Thoracic aorta (tissue), 2 donors: ENCODE results near the gene TAS2R60. TPM values are rescaled to one million over a fixed set of nuclear protein-coding genes. Genes with fewer than 3 reads are reported as not detected.
"Not testable (repeated sequence)": the region's sequence is repeated elsewhere in the genome, so short reads cannot be mapped to it uniquely, and the experiment has no call there.

Experiments used
- ATAC-seq: fragments of 150-250 bp; one replicate; pipeline ENCODE4 v1.8.0; 2017; ENCODE audit warnings: low read depth; ENCODE audit not compliant: insufficient number of reproducible peaks, low FRiP score
- DNase-seq: peaks from one replicate; pipeline ENCODE4 v3.0.0-alpha.2; 2020; ENCODE audit warnings: low spot score
- H3K27ac ChIP-seq, 2 donors: fragments of 200-600 bp; sonication (generic); 1 replicate in 1 of 2; 2 replicates in 1 of 2; pipeline ENCODE4 v1.5.1; 2016; ENCODE audit warnings: mild to moderate bottlenecking in 2 of 2, moderate library complexity in 2 of 2
- H3K27me3 ChIP-seq: fragments of 200-600 bp; sonication (generic); replicated peaks from 2 replicates; pipeline ENCODE4 v1.6.0; 2016; ENCODE audit warnings: mild to moderate bottlenecking; ENCODE audit not compliant: insufficient read depth
- H3K36me3 ChIP-seq: fragments of 200-600 bp; sonication (generic); one replicate; pipeline ENCODE4 v1.5.1; 2016
- H3K4me1 ChIP-seq, 2 donors: fragments of 200-600 bp; sonication (generic); 1 replicate in 1 of 2; 2 replicates in 1 of 2; pipeline versions ENCODE4 v1.5.1 to v1.6.0; 2016; ENCODE audit warnings: low read depth in 2 of 2, mild to moderate bottlenecking in 1 of 2; ENCODE audit not compliant: control insufficient read depth in 1 of 2
- H3K4me3 ChIP-seq: fragments of 200-600 bp; sonication (generic); 2 replicates; pipeline ENCODE4 v1.5.1; 2016; ENCODE audit warnings: mild to moderate bottlenecking
- H3K9me3 ChIP-seq: fragments of 200-600 bp; sonication (generic); 2 replicates; pipeline ENCODE4 v1.5.1; 2016
- CTCF ChIP-seq: fragments of 200-600 bp; sonication (generic); IDR thresholded peaks from one replicate; pipeline ENCODE4 v1.5.1; 2019; ENCODE audit warnings: antibody characterized with exemption
- total RNA-seq, 2 donors: library from RNA; depleted of rRNA; stranded (reverse); fragments of >200 nt; gene quantifications; one replicate each; pipeline versions ENCODE4 v1.1.0 to v1.2.3, GENCODE V29; 2016

TAS2R60 gene
- total RNA-seq, 2 donors from 2014 or later: 8.5 TPM; not detected in 1

DNA sequence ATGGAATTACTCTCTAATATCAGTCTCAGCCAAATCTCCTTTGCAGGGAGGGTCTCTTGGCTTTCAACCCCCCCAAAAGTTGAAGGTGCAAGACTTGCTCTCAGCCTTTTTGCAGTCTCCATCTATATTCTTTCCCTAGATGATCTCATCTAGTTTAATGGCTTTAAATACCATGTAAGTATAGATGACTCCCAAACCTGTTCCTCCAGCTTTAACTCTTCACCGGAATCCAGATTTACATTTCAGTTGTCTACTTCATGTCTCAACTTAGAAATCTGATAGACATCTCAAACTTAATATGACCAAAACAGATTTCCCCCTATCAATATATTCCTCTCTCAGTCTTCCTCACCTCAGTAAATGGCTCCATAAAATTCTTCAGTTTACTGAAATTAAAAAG, 24.5 kb downstream of the TAS2R60 start:
- ATAC-seq: no peak
- no peak for TF ChIP-seq CTCF
- no peaks in the 10 kb centered on the region for H3K27me3 ChIP-seq

GRCh38 chr7:143472071-143472689, 28.9 kb downstream of the TAS2R60 start:
- not testable (repeated sequence) for H3K36me3 ChIP-seq, ATAC-seq, H3K4me3 ChIP-seq, H3K27me3 ChIP-seq, H3K27ac ChIP-seq, H3K9me3 ChIP-seq, H3K4me1 ChIP-seq, DNase-seq

More for the DNA sequence above, 24.5 kb downstream of the TAS2R60 start:
- peaks cover 9% of the 10 kb centered on the region for H3K9me3 ChIP-seq
- H3K36me3 ChIP-seq: no peaks in the 10 kb centered on the region
- no peak overlapping the region for H3K4me3 ChIP-seq
- H3K4me1 ChIP-seq: no peaks in the 10 kb centered on the region
- no peak for DNase-seq
- no peak overlapping the region for H3K27ac ChIP-seq

DNA sequence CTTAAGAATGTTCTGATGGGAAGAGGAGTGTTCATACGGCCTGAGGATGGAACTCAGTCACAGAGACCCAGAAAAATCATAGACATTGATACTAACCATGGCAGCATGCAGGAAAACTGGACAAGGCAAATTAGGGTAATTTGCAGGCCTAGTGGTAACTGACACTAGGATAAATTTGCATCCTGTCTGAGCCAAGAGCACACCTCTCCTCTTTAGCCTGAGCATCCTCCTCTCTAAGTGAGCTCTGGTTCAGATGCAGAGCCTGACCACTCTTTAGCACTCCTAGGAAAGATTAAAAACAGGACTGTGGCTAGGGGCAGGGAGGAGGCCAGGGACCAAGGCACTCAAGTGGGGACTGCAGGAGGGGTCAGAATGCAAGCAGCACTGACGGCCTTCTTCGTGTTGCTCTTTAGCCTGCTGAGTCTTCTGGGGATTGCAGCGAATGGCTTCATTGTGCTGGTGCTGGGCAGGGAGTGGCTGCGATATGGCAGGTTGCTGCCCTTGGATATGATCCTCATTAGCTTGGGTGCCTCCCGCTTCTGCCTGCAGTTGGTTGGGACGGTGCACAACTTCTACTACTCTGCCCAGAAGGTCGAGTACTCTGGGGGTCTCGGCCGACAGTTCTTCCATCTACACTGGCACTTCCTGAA, 34.4 kb downstream of the TAS2R60 start, which contains the start of gene TAS2R41:
TAS2R41 (plus strand) TSS at position 373 of the 650 bp plus-strand sequence; CDS start at position 373, 0 bp downstream.
- TF ChIP-seq CTCF: no peak
- no peak within 1 kb of the TSS for H3K4me3 ChIP-seq
- ATAC-seq (no peak), DNase-seq (no peak)
- no peaks in the 10 kb centered on the region for H3K36me3 ChIP-seq
- no peaks in the 10 kb centered on the region for H3K4me1 ChIP-seq
- H3K9me3 ChIP-seq: no peaks in the 10 kb centered on the region
- no peaks in the 10 kb centered on the region for H3K27me3 ChIP-seq
- no peak within 1 kb of the TSS for H3K27ac ChIP-seq

GRCh38 chr7:143479055-143479766, 36.0 kb downstream of the TAS2R60 start:
- Histone ChIP-seq H3K36me3 (no peaks in the 10 kb centered on the region), H3K4me1 (no peaks in the 10 kb centered on the region), H3K9me3 (no peaks in the 10 kb centered on the region), H3K27ac (no peak overlapping the region), H3K27me3 (no peaks in the 10 kb centered on the region), H3K4me3 (no peak overlapping the region)
- no peak for DNase-seq
- ATAC-seq: no peak
- TF ChIP-seq CTCF: no peak

- no peaks in the 10 kb centered on the region for H3K36me3 ChIP-seq
- no peak overlapping the region for H3K27ac ChIP-seq
- no peaks in the 10 kb centered on the region for H3K27me3 ChIP-seq
- H3K9me3 ChIP-seq: no peaks in the 10 kb centered on the region
- DNase-seq (no peak), ATAC-seq (no peak)
- H3K4me3 ChIP-seq: no peak overlapping the region
- H3K4me1 ChIP-seq: no peaks in the 10 kb centered on the region
- TF ChIP-seq CTCF: no peak
Observed at GRCh38 chr7:143480501-143480900, 37.2 kb downstream of the TAS2R60 start.
